OCI-LY1 (cell line): Measurements from ENCODE around the gene SERPINA3.

ENCODE experiments used
- EZH2 ChIP-seq: fragments of 200-600 bp; sonication (generic), shearing (Covaris generic); IDR thresholded peaks from 2 replicates; pipeline ENCODE4 v1.8.0; 2017; ENCODE audit warnings: borderline replicate concordance, mixed run types, mild to moderate bottlenecking, antibody characterized with exemption, low read length, moderate library complexity, mixed read lengths
- TF ChIP-seq, protein P1 (sequence below): fragments of 200-600 bp; sonication (generic), shearing (Covaris generic); IDR thresholded peaks from 2 replicates; pipeline ENCODE4 v1.5.1; 2017; ENCODE audit warnings: mild to moderate bottlenecking, antibody characterized with exemption, low read length, moderate library complexity, mixed read lengths

DNA sequence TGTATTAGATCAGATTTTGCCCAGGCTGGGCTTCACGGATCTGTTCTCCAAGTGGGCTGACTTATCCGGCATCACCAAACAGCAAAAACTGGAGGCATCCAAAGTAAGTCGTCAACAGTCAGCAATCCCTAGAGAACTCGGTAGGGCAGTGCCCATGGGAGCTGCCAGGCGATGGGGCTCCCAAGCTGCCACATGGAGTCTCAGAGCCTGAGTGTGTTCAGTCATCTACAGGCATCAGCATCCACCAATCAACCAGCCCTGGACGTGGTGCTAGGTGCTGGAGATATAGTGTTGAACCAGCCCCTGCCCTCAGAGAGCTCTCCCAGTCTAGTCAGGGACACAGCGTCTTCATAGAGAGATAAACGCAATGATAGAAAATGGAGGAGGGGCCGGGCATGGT is 44.0 kb upstream of the SERPINA3 start:
- TF ChIP-seq, protein P1, sequence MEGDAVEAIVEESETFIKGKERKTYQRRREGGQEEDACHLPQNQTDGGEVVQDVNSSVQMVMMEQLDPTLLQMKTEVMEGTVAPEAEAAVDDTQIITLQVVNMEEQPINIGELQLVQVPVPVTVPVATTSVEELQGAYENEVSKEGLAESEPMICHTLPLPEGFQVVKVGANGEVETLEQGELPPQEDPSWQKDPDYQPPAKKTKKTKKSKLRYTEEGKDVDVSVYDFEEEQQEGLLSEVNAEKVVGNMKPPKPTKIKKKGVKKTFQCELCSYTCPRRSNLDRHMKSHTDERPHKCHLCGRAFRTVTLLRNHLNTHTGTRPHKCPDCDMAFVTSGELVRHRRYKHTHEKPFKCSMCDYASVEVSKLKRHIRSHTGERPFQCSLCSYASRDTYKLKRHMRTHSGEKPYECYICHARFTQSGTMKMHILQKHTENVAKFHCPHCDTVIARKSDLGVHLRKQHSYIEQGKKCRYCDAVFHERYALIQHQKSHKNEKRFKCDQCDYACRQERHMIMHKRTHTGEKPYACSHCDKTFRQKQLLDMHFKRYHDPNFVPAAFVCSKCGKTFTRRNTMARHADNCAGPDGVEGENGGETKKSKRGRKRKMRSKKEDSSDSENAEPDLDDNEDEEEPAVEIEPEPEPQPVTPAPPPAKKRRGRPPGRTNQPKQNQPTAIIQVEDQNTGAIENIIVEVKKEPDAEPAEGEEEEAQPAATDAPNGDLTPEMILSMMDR, result no peak
- TF ChIP-seq EZH2, result no peak
